D721Med (cell line): ENCODE results near the gene TSPYL1.

ENCODE experiments used
- DNase-seq: peaks from one replicate; pipeline ENCODE4 v3.0.0; 2011; ENCODE audit warnings: low spot score; ENCODE audit not compliant: insufficient read length
- FAIRE-seq: peaks from 2 replicates; lab custom pipeline; 2011; peaks lifted over from hg19 to GRCh38; lab: Jason Lieb, UNC
- CTCF ChIP-seq: IDR thresholded peaks from 2 replicates; pipeline ENCODE4 v1.5.1; 2012; ENCODE audit warnings: mild to moderate bottlenecking, control low read depth; ENCODE audit not compliant: insufficient read depth; ENCODE audit errors: missing control alignments

Gene TSPYL1

DNA sequence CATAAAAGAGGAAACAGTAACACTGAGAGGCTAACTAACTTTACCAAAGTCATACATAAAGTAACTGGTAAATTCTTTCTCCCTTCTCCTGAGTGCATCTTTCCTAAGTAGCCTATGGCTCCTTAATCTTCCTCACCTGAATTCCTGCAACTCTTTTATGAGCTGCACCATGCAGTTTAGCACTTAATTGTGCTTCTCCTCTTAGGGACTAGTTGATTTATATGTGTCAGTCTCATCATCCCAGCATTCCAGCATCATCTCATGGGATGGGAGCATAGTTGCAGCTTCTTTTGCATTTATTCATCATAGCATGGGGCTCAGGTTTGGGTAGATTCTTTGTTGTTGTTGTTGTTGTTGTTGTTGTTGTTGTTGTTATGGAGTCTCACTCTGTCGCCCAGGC is 3.5 kb upstream of the TSPYL1 start:
- FAIRE-seq (no peak), DNase-seq (no peak)
- no peak for TF ChIP-seq CTCF

- no peak for TF ChIP-seq CTCF
- no peak for FAIRE-seq
- no peak for DNase-seq
These were observed 3.0 kb upstream of the TSPYL1 start for GRCh38 chr6:116282698-116283097.

DNA sequence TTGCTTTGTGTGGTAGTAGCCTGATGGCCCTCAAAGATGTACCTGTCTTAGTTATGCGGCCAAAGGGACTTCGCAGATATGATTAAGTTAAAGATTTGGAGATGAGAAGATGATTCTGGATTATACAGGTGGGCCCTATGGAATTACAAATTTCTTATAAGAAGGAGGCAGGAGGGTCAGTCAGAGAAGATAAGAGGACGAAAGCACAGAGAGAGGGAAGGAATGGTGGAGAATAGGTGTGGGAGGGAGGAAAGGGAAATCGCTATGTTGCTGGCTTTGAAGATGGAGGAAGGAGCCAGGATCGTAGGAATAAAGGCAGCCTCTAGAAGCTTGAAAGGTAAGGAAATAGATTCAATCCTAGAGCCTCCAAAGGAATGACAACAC is 1.2 kb upstream of the TSPYL1 start:
- FAIRE-seq: no peak
- TF ChIP-seq CTCF: no peak

GRCh38 chr6:116280161-116280932 is 617 bp upstream of the TSPYL1 start:
- FAIRE-seq (no peak), DNase-seq (no peak)
- TF ChIP-seq CTCF: no peak

More for the DNA sequence above, 1.2 kb upstream of the TSPYL1 start:
- DNase-seq: no peak

DNA sequence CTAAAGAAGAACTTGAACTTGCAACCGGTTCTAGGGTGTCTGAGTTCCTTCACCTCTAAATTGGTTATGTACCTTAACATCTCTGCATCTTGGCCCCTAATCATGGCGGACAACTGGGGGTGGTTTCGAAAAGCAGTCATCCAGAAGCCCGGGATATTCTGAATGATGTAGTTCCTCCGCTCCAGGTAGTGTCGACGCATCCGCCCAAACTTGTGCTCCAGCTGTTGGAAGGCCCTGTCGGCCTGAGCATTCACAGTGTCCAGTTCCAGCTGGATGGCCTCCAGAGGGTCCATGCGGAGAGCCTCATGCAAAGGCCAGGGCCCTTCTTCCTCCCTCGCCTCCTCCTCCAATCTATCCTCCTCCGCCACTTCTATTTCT is 887 bp downstream of the TSPYL1 start:
- no peak for TF ChIP-seq CTCF
- DNase-seq (no peak), FAIRE-seq (no peak)

GRCh38 chr6:116278481-116278829 is 1.3 kb downstream of the TSPYL1 start:
- FAIRE-seq (no peak), DNase-seq (no peak)
- no peak for TF ChIP-seq CTCF

- DNase-seq (no peak), FAIRE-seq (no peak)
These were observed 2.6 kb downstream of the TSPYL1 start for GRCh38 chr6:116277124-116277523.

More at GRCh38 chr6:116277124-116277523, 2.6 kb downstream of the TSPYL1 start:
- TF ChIP-seq CTCF: no peak
